Common myeloid progenitor, CD34-positive (primary cell): ENCODE results near the gene WDFY4.

Experiments used
- CTCF ChIA-PET: fragments of 350-600 bp; sonication (Branson Sonifier 250); formaldehyde crosslinking; loops from one replicate; lab custom pipeline; 2021; ENCODE audit warnings: antibody characterized with exemption; lab: Charles Lee
- POLR2A ChIA-PET: fragments of 350-600 bp; sonication (Branson Sonifier 250); formaldehyde crosslinking; loops from one replicate; lab custom pipeline; 2021; ENCODE audit warnings: antibody characterized with exemption; lab: Charles Lee
- DNase-seq, 3 donors: peaks; one replicate each; pipeline versions ENCODE4 v3.0.0 to v3.0.0-alpha.2; 2013
- H3K27ac ChIP-seq, 2 experiments: 1 replicate in 1 of 2; 2 replicates in 1 of 2; pipeline ENCODE4 v1.7.0; 2013; ENCODE audit warnings: inconsistent platforms in 2 of 2, low read length in 2 of 2, mild to moderate bottlenecking in 2 of 2, low read depth in 1 of 2, moderate library complexity in 1 of 2; ENCODE audit not compliant: severe bottlenecking in 2 of 2, insufficient read depth in 1 of 2, poor library complexity in 1 of 2
- H3K27me3 ChIP-seq, 5 experiments: replicated peaks in 2 of 5; 1 replicate in 3 of 5; 2 replicates in 2 of 5; pipeline versions ENCODE4 v1.6.1 to v1.7.0; 2013; ENCODE audit warnings: low read length in 4 of 5, mild to moderate bottlenecking in 2 of 5, moderate library complexity in 2 of 5, inconsistent platforms in 1 of 5; ENCODE audit not compliant: insufficient read depth in 5 of 5, control insufficient read depth in 4 of 5
- H3K36me3 ChIP-seq, 4 experiments: 1 replicate in 2 of 4; 2 replicates in 2 of 4; pipeline versions ENCODE4 v1.6.1 to v1.7.0; 2013; ENCODE audit warnings: low read length in 3 of 4, control low read depth in 1 of 4, mild to moderate bottlenecking in 1 of 4; ENCODE audit not compliant: control insufficient read depth in 4 of 4, insufficient read depth in 4 of 4
- H3K4me1 ChIP-seq, 4 experiments: 1 replicate in 3 of 4; 2 replicates in 1 of 4; pipeline versions ENCODE4 v1.6.1 to v1.7.1; 2013; ENCODE audit warnings: low read length in 3 of 4, mild to moderate bottlenecking in 3 of 4, control low read depth in 1 of 4, inconsistent platforms in 1 of 4, moderate library complexity in 1 of 4; ENCODE audit not compliant: control insufficient read depth in 4 of 4, insufficient read depth in 4 of 4; ENCODE audit errors: control extremely low read depth in 1 of 4
- H3K4me3 ChIP-seq, 7 experiments: 1 replicate in 4 of 7; 2 replicates in 3 of 7; pipeline versions ENCODE4 v1.5.1 to v1.7.0; 2013; ENCODE audit warnings: mild to moderate bottlenecking in 7 of 7, low read length in 6 of 7, moderate library complexity in 6 of 7, inconsistent platforms in 2 of 7, low read depth in 2 of 7, control low read depth in 1 of 7; ENCODE audit not compliant: insufficient read depth in 4 of 7, control insufficient read depth in 1 of 7; ENCODE audit errors: extremely low read depth in 1 of 7
- H3K9me3 ChIP-seq, 5 experiments: 1 replicate in 4 of 5; 2 replicates in 1 of 5; pipeline versions ENCODE4 v1.6.1 to v1.7.1; 2013; ENCODE audit warnings: low read length in 4 of 5, mild to moderate bottlenecking in 2 of 5, inconsistent platforms in 1 of 5, low read depth in 1 of 5, moderate library complexity in 1 of 5; ENCODE audit not compliant: control insufficient read depth in 4 of 5, insufficient read depth in 2 of 5; ENCODE audit errors: control extremely low read depth in 1 of 5
- WGBS: methylation state at CpG from one replicate; pipeline ENCODE4 v1.1.5; 2013; ENCODE audit not compliant: insufficient coverage; 5-methylcytosine and 5-hydroxymethylcytosine counted together

WDFY4 gene

DNA sequence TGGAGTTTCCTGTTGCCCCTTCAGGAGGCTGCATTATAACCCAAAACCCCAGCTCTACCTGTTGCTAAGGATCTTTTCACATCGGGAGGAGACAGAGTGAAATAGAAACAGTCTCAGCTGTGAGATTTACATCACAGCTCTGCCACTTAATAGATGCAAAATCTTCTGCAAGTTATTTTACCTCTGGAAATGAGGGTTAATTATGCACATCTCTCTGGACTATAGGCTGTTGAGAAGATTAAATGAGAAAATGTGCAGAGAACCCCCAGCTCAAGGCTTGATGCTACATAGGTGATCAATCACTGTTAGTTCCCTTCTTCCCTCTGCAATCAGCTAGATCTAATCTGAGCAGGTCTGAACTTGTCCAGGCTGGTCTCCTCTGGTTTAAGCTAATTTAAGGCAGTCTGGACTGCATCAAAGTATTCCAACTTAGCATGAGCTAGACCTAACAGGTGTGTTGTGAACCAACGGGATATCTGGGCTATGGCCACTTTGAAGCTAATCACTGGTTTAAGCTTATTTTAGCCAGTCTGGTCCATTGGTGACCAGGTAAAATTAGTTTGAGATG lies 263.9 kb downstream of the WDFY4 start:
- Histone ChIP-seq H3K27ac (no peak overlapping the region), H3K36me3 (peaks cover 9 to 79% (median 26%) of the 10 kb centered on the region in 4 experiments), H3K4me1 (peaks cover 0 to 8% (median 1%) of the 10 kb centered on the region in 4 experiments), H3K27me3 (no peaks in the 10 kb centered on the region), H3K4me3 (no peak overlapping the region), H3K9me3 (no peaks in the 10 kb centered on the region)
- CTCF ChIA-PET = interaction anchor here (0.9 to 1.4 kb wide), 2 partner anchors 9 to 564 kb away, joined by 3 read pairs; partner anchors contain the start of gene LRRC18
- WGBS = 91% methylated on average over 1 of the region's 2 CpGs
- DNase-seq = no peak
- POLR2A ChIA-PET = no interaction called here

DNA sequence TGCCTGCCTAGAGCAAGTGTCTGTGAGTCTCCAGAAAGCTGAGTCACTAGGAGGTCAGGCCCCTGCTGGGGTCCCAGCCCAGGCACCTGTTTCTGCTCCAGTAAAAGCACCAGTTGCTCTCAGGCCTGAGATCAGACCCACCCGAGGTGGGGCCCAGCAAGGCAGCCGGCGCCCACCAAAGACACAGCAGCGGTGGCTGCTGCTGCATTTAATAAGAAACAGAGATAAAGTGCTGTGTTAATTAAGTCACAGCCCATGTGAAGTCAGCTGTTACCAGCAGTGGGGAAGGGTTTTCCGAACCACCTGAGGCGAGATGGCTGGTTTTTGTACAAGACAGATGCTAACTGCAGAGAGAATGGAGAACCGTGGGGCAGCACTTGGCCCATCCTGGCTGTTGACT lies 267.0 kb downstream of the WDFY4 start:
- Histone ChIP-seq H3K36me3 (peaks cover 9 to 76% (median 24%) of the 10 kb centered on the region in 4 experiments), H3K27me3 (no peaks in the 10 kb centered on the region), H3K4me1 (peaks cover 0 to 8% (median 1%) of the 10 kb centered on the region in 4 experiments), H3K4me3 (no peak overlapping the region), H3K27ac (no peak overlapping the region), H3K9me3 (no peaks in the 10 kb centered on the region)
- ChIA-PET CTCF (interaction anchor here (1.0 kb wide), 1 partner anchor 15 kb away, joined by 3 read pairs; no protein-coding TSS in a partner anchor), POLR2A (no interaction called here)
- no peak for DNase-seq
- 98% methylated on average over 7 of the region's 7 CpGs for WGBS

DNA sequence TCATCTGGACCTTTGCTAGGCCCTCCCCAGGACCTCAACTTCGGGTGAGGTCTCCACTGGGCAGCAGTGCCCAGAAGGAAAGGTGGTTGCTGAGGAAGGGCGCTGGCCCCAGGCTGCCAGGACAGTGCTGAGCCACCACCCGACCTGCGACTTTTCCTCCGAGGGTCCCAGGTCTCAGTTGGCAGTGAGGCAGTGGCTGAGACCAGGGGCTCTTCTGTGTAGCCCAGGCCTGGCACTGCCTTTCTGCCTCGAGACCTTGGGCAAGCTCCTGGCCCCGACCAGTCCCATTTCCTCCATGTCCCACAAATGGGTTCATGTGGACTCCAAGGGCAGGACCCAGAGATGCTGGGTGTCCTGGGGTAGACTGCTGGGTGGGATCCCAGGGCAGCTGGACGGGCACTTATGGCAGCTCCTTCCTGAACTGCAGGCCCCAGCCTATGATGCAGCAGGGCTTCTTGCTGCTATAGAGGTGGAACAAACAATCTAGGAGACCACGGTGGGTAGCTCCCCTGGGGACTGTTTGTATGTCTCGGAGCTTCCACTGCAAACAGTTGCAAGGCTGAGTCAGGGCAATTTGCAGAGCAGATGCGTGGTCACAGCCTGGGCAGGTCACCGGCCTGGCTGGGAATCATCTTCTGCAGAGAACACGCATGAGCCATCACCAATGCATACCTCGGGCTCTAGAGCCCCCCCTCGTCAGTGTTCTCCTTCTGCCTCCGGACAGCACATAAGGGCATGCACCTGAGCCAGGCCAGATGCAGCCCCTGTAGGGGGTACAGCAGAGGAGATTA lies 272.9 kb downstream of the WDFY4 start:
- peaks cover 7 to 74% (median 33%) of the 10 kb centered on the region in 4 experiments for H3K36me3 ChIP-seq
- POLR2A ChIA-PET = no interaction called here

DNA sequence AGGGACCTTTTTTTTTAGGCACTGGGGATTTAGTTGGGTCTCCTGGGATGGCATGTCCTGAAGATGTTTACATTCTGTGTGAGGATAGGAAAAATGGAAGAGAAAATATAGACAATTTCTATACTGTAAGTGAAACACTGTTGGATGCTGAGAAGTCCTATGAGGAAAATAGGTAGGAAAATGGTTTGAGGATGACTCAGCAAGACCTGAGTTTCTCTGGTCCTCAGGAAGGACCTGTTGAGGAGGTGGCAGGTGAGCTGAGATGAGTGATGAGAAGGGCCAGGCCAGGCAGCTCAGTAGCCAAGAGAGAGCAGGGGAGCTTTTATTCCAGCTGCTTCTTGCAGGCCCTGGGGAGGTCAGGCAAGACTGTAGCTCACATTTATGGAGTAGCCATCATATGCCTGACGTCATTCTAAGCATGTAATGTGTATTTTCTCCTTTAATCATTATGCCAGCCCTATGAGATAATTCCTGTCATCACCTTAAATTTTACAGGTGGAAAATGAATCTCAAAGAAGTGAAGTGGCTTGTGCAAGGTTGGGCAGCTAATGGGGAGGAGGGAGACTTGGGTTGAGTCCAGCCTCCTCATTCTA lies 274.0 kb downstream of the WDFY4 start:
- WGBS = no CpG with 5 or more reads among the region's 1 CpG
- Histone ChIP-seq H3K27ac (no peak overlapping the region), H3K9me3 (no peaks in the 10 kb centered on the region), H3K27me3 (no peaks in the 10 kb centered on the region), H3K4me1 (no peaks in the 10 kb centered on the region), H3K4me3 (no peak overlapping the region), H3K36me3 (peaks cover 7 to 80% (median 33%) of the 10 kb centered on the region in 4 experiments)
- no peak for DNase-seq
- POLR2A ChIA-PET = no interaction called here
- CTCF ChIA-PET = interaction anchor here (0.7 kb wide), 1 partner anchor 130 kb away, joined by 3 read pairs; no protein-coding TSS in a partner anchor

More for the DNA sequence above, 272.9 kb downstream of the WDFY4 start:
- WGBS = 99% methylated on average over 14 of the region's 16 CpGs
- Histone ChIP-seq H3K9me3 (no peaks in the 10 kb centered on the region), H3K4me3 (no peak overlapping the region), H3K4me1 (peaks cover 0 to 8% (median 1%) of the 10 kb centered on the region in 4 experiments), H3K27me3 (no peaks in the 10 kb centered on the region), H3K27ac (no peak overlapping the region)
- CTCF ChIA-PET = interaction anchor here (0.7 to 1.1 kb wide), 2 partner anchors 12 to 129 kb away, joined by 3 read pairs; no protein-coding TSS in a partner anchor
- DNase-seq = no peak

DNA sequence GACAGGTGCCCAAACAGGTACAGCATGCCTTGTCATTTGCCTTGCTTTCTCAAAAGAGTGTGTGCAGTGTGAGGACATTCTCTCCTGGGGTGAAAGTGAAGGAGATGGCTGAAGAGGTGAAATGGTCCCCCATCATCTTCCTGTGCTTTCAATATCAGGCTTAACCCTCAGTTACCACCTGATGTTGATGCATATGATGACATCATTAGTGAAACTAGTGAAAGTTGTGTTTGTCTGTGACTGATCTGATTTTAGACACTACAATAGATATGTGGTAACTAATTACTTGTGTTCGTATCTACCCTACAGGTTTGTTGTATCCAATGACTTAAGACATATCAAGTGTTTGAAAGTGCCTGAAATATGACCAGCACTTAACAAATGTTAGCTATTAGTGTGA lies 279.4 kb downstream of the WDFY4 start:
- Histone ChIP-seq H3K4me1 (no peaks in the 10 kb centered on the region), H3K36me3 (peaks cover 8 to 92% (median 39%) of the 10 kb centered on the region in 4 experiments), H3K9me3 (no peaks in the 10 kb centered on the region), H3K27me3 (no peaks in the 10 kb centered on the region), H3K4me3 (no peak overlapping the region), H3K27ac (no peak overlapping the region)
- ChIA-PET POLR2A (no interaction called here), CTCF (no interaction called here)
- DNase-seq = no peak
- no CpG with 5 or more reads among the region's 1 CpG for WGBS

DNA sequence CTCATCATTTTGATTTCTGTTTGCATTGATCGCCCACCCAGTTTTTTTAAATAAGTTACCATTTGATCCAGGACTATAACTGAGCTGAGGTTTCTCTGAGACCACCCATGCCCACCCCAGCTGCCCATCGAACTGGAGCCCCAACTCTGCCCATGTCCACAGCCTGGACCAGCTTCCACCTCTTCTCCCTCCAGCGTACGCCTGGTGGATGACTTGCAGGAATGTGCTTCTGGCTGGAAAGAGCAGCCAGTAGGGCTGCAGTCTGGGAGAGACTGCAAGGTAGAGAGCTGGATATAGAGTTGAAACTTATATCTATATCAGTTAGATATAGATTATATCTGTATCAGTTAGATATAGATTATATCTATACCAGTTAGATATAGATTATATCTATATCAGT lies 280.8 kb downstream of the WDFY4 start:
- Histone ChIP-seq H3K9me3 (no peaks in the 10 kb centered on the region), H3K27ac (no peak overlapping the region), H3K4me1 (no peaks in the 10 kb centered on the region), H3K4me3 (no peak overlapping the region), H3K27me3 (no peaks in the 10 kb centered on the region), H3K36me3 (peaks cover 5 to 92% (median 35%) of the 10 kb centered on the region in 4 experiments)
- POLR2A ChIA-PET = no interaction called here
- DNase-seq = no peak
- 100% methylated on average over 1 of the region's 4 CpGs for WGBS
- CTCF ChIA-PET = interaction anchor here (0.7 kb wide), 1 partner anchor 31 kb away, joined by 3 read pairs; no protein-coding TSS in a partner anchor
